A673 (cell line): ENCODE results near the gene WDR43. TPM values are rescaled to one million over a fixed set of nuclear protein-coding genes. Genes with fewer than 3 reads are reported as not detected.

ENCODE experiments used
- BruUV-seq: library from RNA; stranded (reverse); fragments of 400-500 nt; replicated peaks from 2 replicates; lab custom pipeline; 2021; lab: Mats Ljungman, UMichigan
- CTCF ChIA-PET: fragments of 300-600 bp; sonication (Branson Sonifier 250); formaldehyde crosslinking; loops from one replicate; lab custom pipeline; 2022; ENCODE audit warnings: antibody characterized with exemption; lab: Charles Lee
- POLR2A ChIA-PET: fragments of 300-600 bp; sonication (Branson Sonifier 250); formaldehyde crosslinking; loops from one replicate; lab custom pipeline; 2022; ENCODE audit warnings: antibody characterized with exemption; ENCODE audit not compliant: low non-redundant PET; lab: Charles Lee
- DNase-seq: peaks from one replicate; pipeline ENCODE4 v3.0.0-alpha.2; 2015; ENCODE audit warnings: low spot score
- H3K27ac ChIP-seq: fragments of 200-600 bp; sonication (generic); 2 replicates; pipeline ENCODE4 v1.5.1; 2016; ENCODE audit warnings: mixed run types, low read depth, mild to moderate bottlenecking, mixed read lengths, antibody characterized with exemption, low read length; ENCODE audit not compliant: poor library complexity, severe bottlenecking
- H3K27me3 ChIP-seq: fragments of 200-600 bp; sonication (generic); replicated peaks from 2 replicates; pipeline ENCODE4 v1.6.1; 2017; ENCODE audit warnings: mixed run types, low read depth, mild to moderate bottlenecking, mixed read lengths, antibody characterized with exemption, low read length; ENCODE audit not compliant: insufficient read depth, poor library complexity
- H3K36me3 ChIP-seq: fragments of 200-600 bp; sonication (generic); 2 replicates; pipeline ENCODE4 v1.6.1; 2016; ENCODE audit warnings: mixed run types, mild to moderate bottlenecking, mixed read lengths, antibody characterized with exemption, low read length; ENCODE audit not compliant: insufficient read depth, poor library complexity, severe bottlenecking
- H3K4me1 ChIP-seq: fragments of 200-600 bp; sonication (generic); 2 replicates; pipeline ENCODE4 v1.6.1; 2017; ENCODE audit warnings: mixed run types, mild to moderate bottlenecking, mixed read lengths, antibody characterized with exemption, low read length; ENCODE audit not compliant: insufficient read depth, poor library complexity, severe bottlenecking
- H3K4me3 ChIP-seq: fragments of 200-600 bp; sonication (generic); 2 replicates; pipeline ENCODE4 v1.5.1; 2016; ENCODE audit warnings: low read depth, mixed run types, mild to moderate bottlenecking, mixed read lengths, low read length; ENCODE audit not compliant: poor library complexity, severe bottlenecking
- H3K9me3 ChIP-seq: fragments of 200-600 bp; sonication (generic); 2 replicates; pipeline ENCODE4 v1.6.1; 2016; ENCODE audit warnings: mixed run types, low read depth, mild to moderate bottlenecking, mixed read lengths, antibody characterized with exemption, low read length; ENCODE audit not compliant: poor library complexity, severe bottlenecking
- CTCF ChIP-seq: fragments of 300-800, 200-600 bp; sonication (generic); conservative IDR thresholded peaks from 2 replicates; pipeline ENCODE4 v1.5.1; 2017; ENCODE audit warnings: low read depth, mild to moderate bottlenecking, antibody characterized with exemption, low read length, moderate library complexity, mixed read lengths
- EZH2 ChIP-seq: fragments of 200-600 bp; sonication (generic); IDR thresholded peaks from 2 replicates; pipeline ENCODE4 v1.6.1; 2017; ENCODE audit warnings: borderline replicate concordance, low read depth, mild to moderate bottlenecking, mixed read lengths, antibody characterized with exemption, low read length; ENCODE audit not compliant: poor library complexity, severe bottlenecking
- intact Hi-C: fragments of 100-400 bp; cut with micrococcal nuclease; formaldehyde crosslinking; loops from one replicate; pipeline ENCODE4 v1.10.0; 2022; ENCODE audit not compliant: unreplicated experiment
- total RNA-seq: library from RNA; stranded (reverse); gene quantifications from 2 replicates; pipeline ENCODE4 v1.2.3, GENCODE V29; 2021

WDR43 gene
- total RNA-seq, 1 experiment from 2014 or later, result 145 TPM

- Histone ChIP-seq H3K27ac (no peak overlapping the region), H3K4me3 (no peak overlapping the region), H3K4me1 (no peaks in the 10 kb centered on the region), H3K9me3 (no peaks in the 10 kb centered on the region), H3K36me3 (peaks cover 70% of the 10 kb centered on the region), H3K27me3 (no peaks in the 10 kb centered on the region)
- TF ChIP-seq CTCF (no peak), EZH2 (no peak)
- BruUV-seq, result no TSS peak
- intact Hi-C loops, result no loop called here
- ChIA-PET POLR2A (no interaction called here), CTCF (no interaction called here)
- DNase-seq, result no peak
Observed at GRCh38 chr2:28904295-28904694, 9.8 kb downstream of the WDR43 start.

GRCh38 chr2:28904802-28905457 lies 10.5 kb downstream of the WDR43 start:
- no TSS peak for BruUV-seq
- peaks cover 77% of the 10 kb centered on the region for H3K36me3 ChIP-seq

GRCh38 chr2:28905533-28905932 lies 11.1 kb downstream of the WDR43 start:
- Histone ChIP-seq H3K27ac (no peak overlapping the region), H3K27me3 (no peaks in the 10 kb centered on the region), H3K4me1 (no peaks in the 10 kb centered on the region), H3K4me3 (no peak overlapping the region), H3K36me3 (peaks cover 80% of the 10 kb centered on the region), H3K9me3 (no peaks in the 10 kb centered on the region)
- TF ChIP-seq CTCF, result no peak
- no peak for TF ChIP-seq EZH2
- CTCF ChIA-PET, result no interaction called here
- intact Hi-C loops, result no loop called here
- no peak for DNase-seq
- no TSS peak for BruUV-seq
- POLR2A ChIA-PET, result no interaction called here

More at GRCh38 chr2:28904802-28905457, 10.5 kb downstream of the WDR43 start:
- POLR2A ChIA-PET, result no interaction called here
- Histone ChIP-seq H3K4me3 (no peak overlapping the region), H3K4me1 (no peaks in the 10 kb centered on the region), H3K9me3 (no peaks in the 10 kb centered on the region), H3K27me3 (no peaks in the 10 kb centered on the region), H3K27ac (no peak overlapping the region)
- CTCF ChIA-PET, result no interaction called here
- TF ChIP-seq EZH2 (no peak), CTCF (no peak)
- intact Hi-C loops, result no loop called here
- DNase-seq, result no peak
